D721Med (cell line): ENCODE results near the gene TLE2.
"Not testable (repeated sequence)": the region's sequence is repeated elsewhere in the genome, so short reads cannot be mapped to it uniquely, and the experiment has no call there.

ENCODE experiments used
- DNase-seq: peaks from one replicate; pipeline ENCODE4 v3.0.0; 2011; ENCODE audit warnings: low spot score; ENCODE audit not compliant: insufficient read length
- FAIRE-seq: peaks from 2 replicates; lab custom pipeline; 2011; peaks lifted over from hg19 to GRCh38; lab: Jason Lieb, UNC
- CTCF ChIP-seq: IDR thresholded peaks from 2 replicates; pipeline ENCODE4 v1.5.1; 2012; ENCODE audit warnings: mild to moderate bottlenecking, control low read depth; ENCODE audit not compliant: insufficient read depth; ENCODE audit errors: missing control alignments

Gene TLE2

GRCh38 chr19:3041761-3042620 lies 12.9 kb upstream of the TLE2 start:
- FAIRE-seq (no peak), DNase-seq (no peak)
- no peak for TF ChIP-seq CTCF

GRCh38 chr19:3041327-3041726 lies 12.2 kb upstream of the TLE2 start:
- FAIRE-seq, result no peak
- no peak for TF ChIP-seq CTCF
- DNase-seq, result no peak

- DNase-seq (no peak), FAIRE-seq (no peak)
Measured at GRCh38 chr19:3039641-3040077, 10.6 kb upstream of the TLE2 start.

GRCh38 chr19:3039125-3039524 lies 10.0 kb upstream of the TLE2 start:
- no peak for TF ChIP-seq CTCF
- DNase-seq (no peak), FAIRE-seq (no peak)

More at GRCh38 chr19:3039641-3040077, 10.6 kb upstream of the TLE2 start:
- TF ChIP-seq CTCF, result no peak

GRCh38 chr19:3038214-3038613 lies 9.1 kb upstream of the TLE2 start:
- FAIRE-seq, result no peak

GRCh38 chr19:3036977-3037544 lies 8.0 kb upstream of the TLE2 start:
- DNase-seq, FAIRE-seq: not testable (repeated sequence)

More at GRCh38 chr19:3038214-3038613, 9.1 kb upstream of the TLE2 start:
- TF ChIP-seq CTCF, result no peak
- DNase-seq, result no peak

- peak; percentile 63 for DNase-seq
- no peak for TF ChIP-seq CTCF
- no peak for FAIRE-seq
Measured at GRCh38 chr19:3036119-3036976, 7.3 kb upstream of the TLE2 start.
